ENCODE data around the gene TMEM151B. TPM values are rescaled to one million over a fixed set of nuclear protein-coding genes. Genes with fewer than 3 reads are reported as not detected.

TMEM151B gene
- total and polyA plus RNA-seq, 9 of the 15 experiments (the other 6 are each of a cell fraction or from before 2014, with no cell fraction given) = not detected

GRCh38 chr6:44270526-44271405 is 516 bp downstream of the TMEM151B start (continued):
- TF ChIP-seq REST (IDR thresholded peaks at IDR 0.05; ENCODE audit: borderline replicate concordance) (peak; percentile 59), REST (CRISPR knock-in tag; IDR thresholded peaks at IDR 0.05; ENCODE audit: low read depth) (no peak), ZNF740 (CRISPR knock-in tag; IDR thresholded peaks at IDR 0.05) (peak; percentile 18; the same call in 1 of the 2 replicates), ZNF740 (tag; IDR thresholded peaks at IDR 0.05) (no peak), ZNF217 (CRISPR knock-in tag; IDR thresholded peaks at IDR 0.05) (no peak)

All from K562 (cell line).